Measurements from ENCODE around the gene SGIP1.

SGIP1 gene

DNA sequence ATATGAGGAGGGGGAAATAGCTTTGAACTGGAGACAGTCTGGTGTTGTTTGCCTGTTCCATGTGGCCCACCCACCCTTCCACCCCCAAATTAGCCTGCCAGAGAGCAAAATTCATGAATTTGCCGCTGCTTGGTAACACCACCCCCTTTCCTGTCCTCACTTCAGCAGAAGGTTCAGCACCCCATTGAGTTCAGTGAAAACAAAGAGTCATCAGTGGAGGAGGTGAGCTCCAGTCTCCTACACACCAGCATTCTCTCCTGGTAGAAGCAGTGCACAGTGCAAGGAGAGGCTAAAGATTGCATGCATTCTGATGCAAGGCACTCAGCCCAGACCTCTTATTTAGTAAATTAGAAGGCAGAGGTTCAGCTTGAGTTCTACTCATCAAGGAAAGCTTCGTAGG is 118.6 kb downstream of the SGIP1 start:
- TF ChIP-seq, protein P1, sequence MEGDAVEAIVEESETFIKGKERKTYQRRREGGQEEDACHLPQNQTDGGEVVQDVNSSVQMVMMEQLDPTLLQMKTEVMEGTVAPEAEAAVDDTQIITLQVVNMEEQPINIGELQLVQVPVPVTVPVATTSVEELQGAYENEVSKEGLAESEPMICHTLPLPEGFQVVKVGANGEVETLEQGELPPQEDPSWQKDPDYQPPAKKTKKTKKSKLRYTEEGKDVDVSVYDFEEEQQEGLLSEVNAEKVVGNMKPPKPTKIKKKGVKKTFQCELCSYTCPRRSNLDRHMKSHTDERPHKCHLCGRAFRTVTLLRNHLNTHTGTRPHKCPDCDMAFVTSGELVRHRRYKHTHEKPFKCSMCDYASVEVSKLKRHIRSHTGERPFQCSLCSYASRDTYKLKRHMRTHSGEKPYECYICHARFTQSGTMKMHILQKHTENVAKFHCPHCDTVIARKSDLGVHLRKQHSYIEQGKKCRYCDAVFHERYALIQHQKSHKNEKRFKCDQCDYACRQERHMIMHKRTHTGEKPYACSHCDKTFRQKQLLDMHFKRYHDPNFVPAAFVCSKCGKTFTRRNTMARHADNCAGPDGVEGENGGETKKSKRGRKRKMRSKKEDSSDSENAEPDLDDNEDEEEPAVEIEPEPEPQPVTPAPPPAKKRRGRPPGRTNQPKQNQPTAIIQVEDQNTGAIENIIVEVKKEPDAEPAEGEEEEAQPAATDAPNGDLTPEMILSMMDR (IDR thresholded peaks at IDR 0.05), result no peak

DNA sequence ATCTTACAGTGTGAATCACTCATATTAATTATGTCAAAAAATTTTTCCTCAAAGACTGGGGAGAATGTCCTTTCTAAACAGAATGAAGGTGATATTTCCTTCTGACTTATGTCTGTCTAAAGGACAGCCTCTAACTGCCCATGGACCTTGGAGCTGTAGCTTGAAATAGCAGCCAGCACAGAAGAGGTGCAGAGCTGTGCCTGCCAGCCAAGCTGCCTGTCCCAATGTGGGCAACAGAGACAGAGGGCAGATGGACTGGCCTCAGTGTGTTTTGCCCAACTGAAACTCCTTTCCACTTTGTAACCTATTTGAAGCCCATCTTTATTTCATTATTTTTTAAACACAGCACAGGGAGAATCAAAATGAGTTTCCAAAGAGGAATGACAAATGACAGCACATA is 120.7 kb downstream of the SGIP1 start:
- TF ChIP-seq, protein P1 (IDR thresholded peaks at IDR 0.05), result no peak

DNA sequence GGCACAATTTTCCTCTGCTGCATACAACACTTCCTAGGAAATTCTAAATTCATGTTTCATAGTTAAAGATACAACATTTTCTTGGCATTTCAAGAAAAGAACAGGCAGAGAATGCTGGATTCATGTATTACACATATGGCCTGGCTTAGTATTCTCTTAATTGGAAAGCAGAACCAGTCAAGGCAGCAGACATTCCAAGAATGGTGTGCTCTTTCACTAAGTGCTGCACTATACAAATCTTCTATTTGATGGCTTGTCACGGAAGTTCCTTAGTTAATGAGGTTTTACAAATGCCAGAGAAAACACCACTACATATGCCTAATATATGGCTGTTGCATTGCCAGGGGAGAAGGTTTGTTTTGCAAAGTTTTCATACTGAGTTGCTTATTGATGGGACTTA is 137.5 kb downstream of the SGIP1 start:
- TF ChIP-seq, protein P1 (IDR thresholded peaks at IDR 0.05), result no peak

- TF ChIP-seq, protein P1 (IDR thresholded peaks at IDR 0.05), result no peak
Observed at GRCh38 chr1:66676613-66677298, 142.8 kb downstream of the SGIP1 start.

DNA sequence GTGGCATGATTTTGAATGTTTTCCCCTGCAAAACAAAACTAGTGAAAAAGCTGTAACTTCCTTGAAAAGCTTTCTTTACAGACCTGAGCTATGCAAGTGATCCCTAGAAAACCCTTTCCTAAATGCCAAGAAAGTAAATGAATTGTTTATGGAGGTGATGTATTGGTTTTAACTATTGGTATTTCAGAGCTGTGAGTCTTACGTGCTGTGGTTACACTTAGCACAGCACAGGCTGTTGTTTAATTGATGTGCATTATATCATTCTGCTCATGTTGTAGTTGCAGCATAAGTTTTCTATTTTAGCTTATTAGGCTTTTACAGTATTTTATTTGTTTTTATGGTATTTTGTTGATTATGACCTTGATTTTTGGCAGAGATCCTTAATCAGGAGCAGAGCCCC is 144.2 kb downstream of the SGIP1 start:
- TF ChIP-seq, protein P1 (IDR thresholded peaks at IDR 0.05), result no peak

- TF ChIP-seq, protein P1 (IDR thresholded peaks at IDR 0.05), result no peak
Observed at GRCh38 chr1:66679140-66679539, 145.2 kb downstream of the SGIP1 start.

DNA sequence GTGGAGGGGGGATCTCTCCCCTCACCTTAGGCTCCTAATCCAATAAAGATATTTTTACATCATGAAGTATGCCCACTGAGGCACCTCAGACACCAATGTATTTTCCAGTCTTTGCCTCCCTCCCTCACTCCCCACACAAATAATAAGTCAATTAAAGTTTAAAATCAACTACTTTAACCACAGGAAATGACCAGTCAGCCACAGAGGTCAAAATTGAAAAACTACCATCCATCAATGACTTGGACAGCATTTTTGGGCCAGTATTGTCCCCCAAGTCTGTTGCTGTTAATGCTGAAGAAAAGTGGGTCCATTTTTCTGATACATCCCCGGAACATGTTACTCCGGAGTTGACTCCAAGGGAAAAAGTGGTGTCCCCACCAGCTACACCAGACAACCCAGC is 147.7 kb downstream of the SGIP1 start:
- TF ChIP-seq, protein P1 (IDR thresholded peaks at IDR 0.05), result no peak

DNA sequence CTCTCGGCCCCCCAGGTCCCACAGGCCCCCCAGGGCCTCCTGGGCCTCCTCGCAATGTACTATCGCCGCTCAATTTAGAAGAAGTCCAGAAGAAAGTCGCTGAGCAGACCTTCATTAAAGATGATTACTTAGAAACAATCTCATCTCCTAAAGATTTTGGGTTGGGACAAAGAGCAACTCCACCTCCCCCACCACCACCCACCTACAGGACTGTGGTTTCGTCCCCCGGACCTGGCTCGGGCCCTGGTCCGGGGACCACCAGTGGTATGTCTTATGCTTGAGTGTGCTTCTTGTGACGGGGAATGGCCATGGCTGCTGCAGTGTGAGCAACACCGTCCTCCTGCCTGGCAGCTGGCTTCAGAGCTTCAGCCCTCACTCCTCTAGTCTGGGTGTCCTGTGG is 148.2 kb downstream of the SGIP1 start:
- TF ChIP-seq, protein P1 (IDR thresholded peaks at IDR 0.05), result no peak
